ENCODE measurements around the gene TMC1.

The TMC1 gene

GRCh38 chr9:72704688-72705375, 183.4 kb downstream of the TMC1 start:
- no peak overlapping the region for H3K4me3 ChIP-seq (ENCODE audit: low read length)
- H3K27me3 ChIP-seq (ENCODE audit: control insufficient read depth, low read length), result no peaks in the 10 kb centered on the region
- H3K4me2 ChIP-seq (ENCODE audit: low read length), result no peak overlapping the region
- H3K4me1 ChIP-seq (ENCODE audit: control insufficient read depth, low read length), result no peaks in the 10 kb centered on the region
- TF ChIP-seq CTCF (IDR thresholded peaks at IDR 0.05; ENCODE audit: low read depth, low read length, poor library complexity, severe bottlenecking), result no peak
- no peak for TF ChIP-seq EZH2phosphoT487 (IDR thresholded peaks at IDR 0.05; ENCODE audit: borderline replicate concordance, low read length)
- no peaks in the 10 kb centered on the region for H3K79me2 ChIP-seq (ENCODE audit: control insufficient read depth, low read length)
- H3K36me3 ChIP-seq (ENCODE audit: control insufficient read depth, low read length), result no peaks in the 10 kb centered on the region
- no peaks in the 10 kb centered on the region for H3K9me2 ChIP-seq (replicated peaks; ENCODE audit: control insufficient read depth, low read length)
- no peaks in the 10 kb centered on the region for H3K9me3 ChIP-seq (ENCODE audit: control insufficient read depth, insufficient read depth, low read length)
- H4K20me1 ChIP-seq (ENCODE audit: control insufficient read depth, insufficient read depth, low read depth, low read length), result no peaks in the 10 kb centered on the region
- no peaks in the 10 kb centered on the region for H3F3A ChIP-seq (ENCODE audit: control insufficient read depth, insufficient read depth)
- H3K27ac ChIP-seq (ENCODE audit: low read depth, low read length), result no peak overlapping the region

- no peaks in the 10 kb centered on the region for H4K20me1 ChIP-seq (ENCODE audit: control insufficient read depth, insufficient read depth, low read depth, low read length)
- H3K4me1 ChIP-seq (ENCODE audit: control insufficient read depth, low read length), result no peaks in the 10 kb centered on the region
- no peaks in the 10 kb centered on the region for H3K36me3 ChIP-seq (ENCODE audit: control insufficient read depth, low read length)
- H3F3A ChIP-seq (ENCODE audit: control insufficient read depth, insufficient read depth), result no peaks in the 10 kb centered on the region
- no peaks in the 10 kb centered on the region for H3K9me3 ChIP-seq (ENCODE audit: control insufficient read depth, insufficient read depth, low read length)
- H3K4me3 ChIP-seq (ENCODE audit: low read length), result no peak overlapping the region
- no peak overlapping the region for H3K4me2 ChIP-seq (ENCODE audit: low read length)
- TF ChIP-seq CTCF (IDR thresholded peaks at IDR 0.05; ENCODE audit: low read depth, low read length, poor library complexity, severe bottlenecking), result peak; percentile 50
- TF ChIP-seq EZH2phosphoT487 (IDR thresholded peaks at IDR 0.05; ENCODE audit: borderline replicate concordance, low read length), result no peak
- no peaks in the 10 kb centered on the region for H3K79me2 ChIP-seq (ENCODE audit: control insufficient read depth, low read length)
- H3K27ac ChIP-seq (ENCODE audit: low read depth, low read length), result no peak overlapping the region
- no peaks in the 10 kb centered on the region for H3K9me2 ChIP-seq (replicated peaks; ENCODE audit: control insufficient read depth, low read length)
- H3K27me3 ChIP-seq (ENCODE audit: control insufficient read depth, low read length), result no peaks in the 10 kb centered on the region
These were observed 197.1 kb downstream of the TMC1 start for GRCh38 chr9:72718503-72718902.

- H3K4me3 ChIP-seq (ENCODE audit: low read length), result no peak overlapping the region
- no peaks in the 10 kb centered on the region for H3K79me2 ChIP-seq (ENCODE audit: control insufficient read depth, low read length)
- no peaks in the 10 kb centered on the region for H4K20me1 ChIP-seq (ENCODE audit: control insufficient read depth, insufficient read depth, low read depth, low read length)
- no peaks in the 10 kb centered on the region for H3K27me3 ChIP-seq (ENCODE audit: control insufficient read depth, low read length)
- H3F3A ChIP-seq (ENCODE audit: control insufficient read depth, insufficient read depth), result no peaks in the 10 kb centered on the region
- H3K9me2 ChIP-seq (replicated peaks; ENCODE audit: control insufficient read depth, low read length), result no peaks in the 10 kb centered on the region
- H3K4me1 ChIP-seq (ENCODE audit: control insufficient read depth, low read length), result no peaks in the 10 kb centered on the region
- H3K4me2 ChIP-seq (ENCODE audit: low read length), result no peak overlapping the region
- H3K9me3 ChIP-seq (ENCODE audit: control insufficient read depth, insufficient read depth, low read length), result no peaks in the 10 kb centered on the region
- TF ChIP-seq EZH2phosphoT487 (IDR thresholded peaks at IDR 0.05; ENCODE audit: borderline replicate concordance, low read length), result no peak
- TF ChIP-seq CTCF (IDR thresholded peaks at IDR 0.05; ENCODE audit: low read depth, low read length, poor library complexity, severe bottlenecking), result no peak
- H3K36me3 ChIP-seq (ENCODE audit: control insufficient read depth, low read length), result no peaks in the 10 kb centered on the region
- H3K27ac ChIP-seq (ENCODE audit: low read depth, low read length), result no peak overlapping the region
These were observed 199.7 kb downstream of the TMC1 start for GRCh38 chr9:72721067-72721466.
